Heart right ventricle (tissue), 16 donors: Measurements from ENCODE around the gene PLIN3. TPM values are rescaled to one million over a fixed set of nuclear protein-coding genes. Genes with fewer than 3 reads are reported as not detected.

Source experiments
- ATAC-seq, 8 donors: fragments of 200-7000 bp; cut with Tn5 transposase; one replicate each; pipeline ENCODE4 v1.9.1; 2020; ENCODE audit warnings: mild to moderate bottlenecking in 8 of 8, moderate library complexity in 8 of 8, moderate number of reproducible peaks in 1 of 8
- DNase-seq, 2 donors: peaks; one replicate each; pipeline ENCODE4 v3.0.0-alpha.2; 2020
- H3K27ac ChIP-seq, 10 donors: fragments of 200-600 bp; sonication (generic) in 2 of 10; one replicate each; pipeline versions ENCODE4 v1.5.0 to v1.8.0; 2020 to 2022; ENCODE audit warnings: mild to moderate bottlenecking in 3 of 10
- H3K27me3 ChIP-seq, 7 donors: fragments of 200-600 bp; one replicate each; pipeline ENCODE4 v1.8.0; 2021 to 2022; ENCODE audit warnings: mild to moderate bottlenecking in 2 of 7
- H3K36me3 ChIP-seq, 9 donors: fragments of 200-600 bp; sonication (generic) in 1 of 9; one replicate each; pipeline versions ENCODE4 v1.5.0 to v1.8.0; 2020 to 2022; ENCODE audit warnings: mild to moderate bottlenecking in 2 of 9
- H3K4me1 ChIP-seq, 9 donors: fragments of 200-600 bp; sonication (generic) in 1 of 9; one replicate each; pipeline versions ENCODE4 v1.5.0 to v1.8.0; 2020 to 2022; ENCODE audit warnings: mild to moderate bottlenecking in 4 of 9
- H3K4me3 ChIP-seq, 10 donors: fragments of 200-600 bp; sonication (generic) in 2 of 10; one replicate each; pipeline versions ENCODE4 v1.5.0 to v1.8.0; 2020 to 2022; ENCODE audit warnings: mild to moderate bottlenecking in 7 of 10, moderate library complexity in 2 of 10
- H3K9me3 ChIP-seq, 11 donors: fragments of 200-600 bp in 10 of 11; sonication (generic) in 2 of 11; one replicate each; pipeline versions ENCODE4 v1.5.0 to v1.8.0; 2013 to 2022; ENCODE audit warnings: mild to moderate bottlenecking in 2 of 11, control low read depth in 1 of 11, moderate library complexity in 1 of 11
- WGBS, 2 donors: extraction: QIAGEN DNeasy Blood & Tissue Kit; methylation state at CpG; one replicate each; pipeline ENCODE4 v1.1.7; 2013; ENCODE audit warnings: inconsistent platforms in 1 of 2; 5-methylcytosine and 5-hydroxymethylcytosine counted together
- intact Hi-C, 10 donors: fragments of 100-400 bp; cut with DNase I; formaldehyde crosslinking; loops; one replicate each; pipeline versions ENCODE4 v1.11.1 to v1.14.2; 2022
- polyA plus RNA-seq, 2 donors: library from polyadenylated mRNA; stranded (reverse); fragments of 200-250 nt; gene quantifications; one replicate each; pipeline ENCODE4 v1.2.3, GENCODE V29; 2013
- total RNA-seq, 10 donors: library from RNA; stranded (reverse); fragmentation: NEBNext Ultra II Directional in 3 of 10; extraction: Animal tissue kit (Norgen Biotek cat#: 25700) in 3 of 10; gene quantifications; one replicate each; pipeline versions ENCODE4 v1.2.1 to v1.2.4, GENCODE V29; 2021 to 2023
- TF ChIP-seq, protein P1 (sequence below), 9 donors: fragments of 200-600 bp; sonication (generic) in 2 of 9; IDR thresholded peaks; one replicate each; pipeline versions ENCODE4 v1.5.0 to v1.8.0; 2021 to 2022; ENCODE audit warnings: antibody characterized with exemption in 9 of 9, mild to moderate bottlenecking in 5 of 9, moderate library complexity in 1 of 9
- donor health status: Arrhythmogenic right ventricular cardiomyopathy.
- donor health status: ischemic (EF 13 %, LVEDD 7.1; RV severe dilation, severe dysfunction).
- donor health status: healthy with polysubstance abuse.
- donor health status: DM: no; HTN: yes; CAD: no.
- donor health status: DM: no; HTN: no; CAD: no.
- donor health status: ischemic (EF 25% LVEDD 6.9; RV normal size, moderate dysfunction).
- donor health status: ischemic (EF 25% LVEDD 5.7; RV mildly dilated, moderate dysfunction).
- donor health status: healthy.
- donor health status: DM: yes; HTN: yes; CAD: no.
- donor health status: Ischemic cardiomyopathy.
- donor health status: ischemic (EF 35%, LVEDD 5.7; RV mildly dilated, moderate dysfunction).
- donor health status: nonischemic (EF 11% LVEDD 7.7; RV severe dilation, severe dysfunction).
- donor health status: DM: yes; HTN: yes; CAD: no.
- donor health status: PGD.
- donor health status: ischemic (EF 29% LVEDD 5.4; RV normal size, mild dysfunction).
- donor health status: nonischemic (EF 23%, LVEDD 6.1; RV moderate dilation, normal function).

The PLIN3 gene
- total and polyA plus RNA-seq, 12 donors = 7.2 to 52.9 (median 26.0) TPM

- H3K36me3 ChIP-seq = peaks cover 0 to 7% (median 0%) of the 10 kb centered on the region in 9 donors
- H3K4me3 ChIP-seq = peak overlapping the region in 1 of 10 donors; percentile 64
- intact Hi-C loops = loop anchor here in 7 of 10 donors (5.0 kb wide), 6 partner anchors 42 to 187 kb away; no protein-coding TSS in a partner anchor
- peaks cover 0 to 4% (median 0%) of the 10 kb centered on the region in 7 donors for H3K27me3 ChIP-seq
- TF ChIP-seq, protein P1, sequence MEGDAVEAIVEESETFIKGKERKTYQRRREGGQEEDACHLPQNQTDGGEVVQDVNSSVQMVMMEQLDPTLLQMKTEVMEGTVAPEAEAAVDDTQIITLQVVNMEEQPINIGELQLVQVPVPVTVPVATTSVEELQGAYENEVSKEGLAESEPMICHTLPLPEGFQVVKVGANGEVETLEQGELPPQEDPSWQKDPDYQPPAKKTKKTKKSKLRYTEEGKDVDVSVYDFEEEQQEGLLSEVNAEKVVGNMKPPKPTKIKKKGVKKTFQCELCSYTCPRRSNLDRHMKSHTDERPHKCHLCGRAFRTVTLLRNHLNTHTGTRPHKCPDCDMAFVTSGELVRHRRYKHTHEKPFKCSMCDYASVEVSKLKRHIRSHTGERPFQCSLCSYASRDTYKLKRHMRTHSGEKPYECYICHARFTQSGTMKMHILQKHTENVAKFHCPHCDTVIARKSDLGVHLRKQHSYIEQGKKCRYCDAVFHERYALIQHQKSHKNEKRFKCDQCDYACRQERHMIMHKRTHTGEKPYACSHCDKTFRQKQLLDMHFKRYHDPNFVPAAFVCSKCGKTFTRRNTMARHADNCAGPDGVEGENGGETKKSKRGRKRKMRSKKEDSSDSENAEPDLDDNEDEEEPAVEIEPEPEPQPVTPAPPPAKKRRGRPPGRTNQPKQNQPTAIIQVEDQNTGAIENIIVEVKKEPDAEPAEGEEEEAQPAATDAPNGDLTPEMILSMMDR (IDR thresholded peaks at IDR 0.05) = no peak
- ATAC-seq (no peak), DNase-seq (no peak)
- H3K9me3 ChIP-seq = no peaks in the 10 kb centered on the region
- peaks cover 3 to 72% (median 23%) of the 10 kb centered on the region in 9 donors for H3K4me1 ChIP-seq
- peak overlapping the region in 1 of 10 donors; percentile 93 for H3K27ac ChIP-seq
- WGBS, 2 donors = 85 to 90% methylated on average over 24 of the region's 24 CpGs
Observed at GRCh38 chr19:4913996-4914735, 46.7 kb upstream of the PLIN3 start.

- intact Hi-C loops = loop anchor here (1.0 to 5.0 kb wide), 13 partner anchors 39 to 185 kb away; no protein-coding TSS in a partner anchor
- H3K4me3 ChIP-seq = peak overlapping the region in 6 of 10 donors; percentile 13 to 93 (median 70)
- peaks cover 0 to 7% (median 0%) of the 10 kb centered on the region in 9 donors for H3K36me3 ChIP-seq
- TF ChIP-seq, protein P1 (IDR thresholded peaks at IDR 0.05) = peak; percentile 14 to 72 (median 56)
- peak in 7 of 8 donors; percentile 27 to 61 (median 53) for ATAC-seq
- peaks cover 0 to 11% (median 4%) of the 10 kb centered on the region in 7 donors for H3K27me3 ChIP-seq
- H3K9me3 ChIP-seq = no peaks in the 10 kb centered on the region
- DNase-seq = peak; percentile 26 to 40
- peak overlapping the region in 1 of 10 donors; percentile 73 for H3K27ac ChIP-seq
- 36 to 41% methylated on average over 29 of the region's 29 CpGs for WGBS, 2 donors
- H3K4me1 ChIP-seq = peaks cover 4 to 76% (median 25%) of the 10 kb centered on the region in 9 donors
Observed at GRCh38 chr19:4911786-4912672, 44.6 kb upstream of the PLIN3 start.

DNA sequence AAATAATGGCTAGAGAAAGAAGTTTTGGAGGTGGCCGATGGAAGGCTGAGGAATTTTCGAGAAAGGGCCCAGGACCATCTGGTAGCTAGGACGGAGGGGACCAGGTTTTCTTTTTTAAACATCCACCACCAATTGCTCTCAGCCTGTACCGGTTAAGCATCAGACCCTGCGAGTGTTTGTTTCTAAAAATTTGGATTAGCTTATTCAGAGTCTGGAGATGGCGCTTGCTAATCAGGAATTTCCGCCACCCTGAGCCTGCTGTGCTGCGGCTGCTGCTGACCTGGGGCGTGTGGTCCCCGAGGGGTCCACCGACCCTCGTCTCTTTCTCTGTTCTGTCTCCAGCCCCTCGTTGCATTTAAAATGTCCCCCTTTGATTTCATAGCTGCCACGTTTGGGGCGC is 43.8 kb upstream of the PLIN3 start:
- peak overlapping the region in 6 of 10 donors; percentile 63 to 93 (median 72) for H3K4me3 ChIP-seq
- peaks cover 0 to 7% (median 0%) of the 10 kb centered on the region in 9 donors for H3K36me3 ChIP-seq
- intact Hi-C loops = loop anchor here (1.0 to 5.0 kb wide), 13 partner anchors 39 to 184 kb away; no protein-coding TSS in a partner anchor
- DNase-seq = no peak
- ATAC-seq = no peak
- H3K4me1 ChIP-seq = peaks cover 4 to 71% (median 25%) of the 10 kb centered on the region in 9 donors
- H3K27ac ChIP-seq = peak overlapping the region in 1 of 10 donors; percentile 73
- H3K9me3 ChIP-seq = no peaks in the 10 kb centered on the region
- TF ChIP-seq, protein P1 (IDR thresholded peaks at IDR 0.05) = no peak
- 50 to 52% methylated on average over 15 of the region's 15 CpGs for WGBS, 2 donors
- H3K27me3 ChIP-seq = peaks cover 0 to 11% (median 4%) of the 10 kb centered on the region in 7 donors
